Breast epithelium (tissue), 4 donors: ENCODE measurements around the gene SLC17A7. TPM values are rescaled to one million over a fixed set of nuclear protein-coding genes. Genes with fewer than 3 reads are reported as not detected.

Experiments used
- DNase-seq, 2 donors: peaks; one replicate each; pipeline ENCODE4 v3.0.0-alpha.2; 2019; ENCODE audit warnings: low spot score in 2 of 2
- H3K27ac ChIP-seq, 2 donors: fragments of 200-600 bp; sonication (generic) in 1 of 2; one replicate each; pipeline ENCODE4 v1.5.1; 2016 to 2019; ENCODE audit warnings: mild to moderate bottlenecking in 1 of 2
- H3K27me3 ChIP-seq, 2 donors: fragments of 200-600 bp; sonication (generic) in 1 of 2; one replicate each; pipeline versions ENCODE4 v1.5.1 to v1.6.0; 2017 to 2019; ENCODE audit warnings: control low read depth in 1 of 2, mild to moderate bottlenecking in 1 of 2
- H3K36me3 ChIP-seq: fragments of 200-600 bp; one replicate; pipeline ENCODE4 v1.5.1; 2019
- H3K4me1 ChIP-seq, 2 donors: fragments of 200-600 bp; sonication (generic); one replicate each; pipeline ENCODE4 v1.5.1; 2016 to 2019; ENCODE audit warnings: control low read depth in 1 of 2
- H3K4me3 ChIP-seq, 3 donors: fragments of 200-600 bp; sonication (generic); 1 replicate in 2 of 3; 2 replicates in 1 of 3; pipeline ENCODE4 v1.5.1; 2016 to 2019; ENCODE audit warnings: mild to moderate bottlenecking in 3 of 3, moderate library complexity in 2 of 3
- H3K9me3 ChIP-seq, 2 donors: fragments of 200-600 bp; sonication (generic) in 1 of 2; one replicate each; pipeline ENCODE4 v1.5.1; 2016 to 2019; ENCODE audit warnings: control low read depth in 1 of 2
- POLR2A ChIP-seq: fragments of 450-650 bp; IDR thresholded peaks from one replicate; pipeline ENCODE4 v1.6.1; 2016; ENCODE audit warnings: antibody characterized with exemption, mild to moderate bottlenecking, moderate library complexity
- POLR2AphosphoS5 ChIP-seq, 3 donors: sonication (generic); formaldehyde crosslinking; IDR thresholded peaks; one replicate each; pipeline ENCODE4 v1.6.1; 2017; ENCODE audit warnings: antibody characterized with exemption in 3 of 3
- intact Hi-C: fragments of 100-400 bp; cut with DNase I; formaldehyde crosslinking; loops from one replicate; pipeline ENCODE4 v1.15.1; 2023; ENCODE audit warnings: low total_unique reads
- total RNA-seq, 3 donors: library from RNA; depleted of rRNA; stranded (reverse); fragments of >200 nt; gene quantifications; one replicate each; pipeline ENCODE4 v1.1.0, GENCODE V29; 2016
- TF ChIP-seq, protein P1 (sequence below), 3 donors: fragments of 450-650 bp; IDR thresholded peaks; one replicate each; pipeline ENCODE4 v1.5.1; 2016 to 2017; ENCODE audit warnings: antibody characterized with exemption in 3 of 3, mild to moderate bottlenecking in 3 of 3, moderate library complexity in 3 of 3

The SLC17A7 gene
- total RNA-seq, 3 donors from 2014 or later: 0.44 to 4.3 (median 0.98) TPM

DNA sequence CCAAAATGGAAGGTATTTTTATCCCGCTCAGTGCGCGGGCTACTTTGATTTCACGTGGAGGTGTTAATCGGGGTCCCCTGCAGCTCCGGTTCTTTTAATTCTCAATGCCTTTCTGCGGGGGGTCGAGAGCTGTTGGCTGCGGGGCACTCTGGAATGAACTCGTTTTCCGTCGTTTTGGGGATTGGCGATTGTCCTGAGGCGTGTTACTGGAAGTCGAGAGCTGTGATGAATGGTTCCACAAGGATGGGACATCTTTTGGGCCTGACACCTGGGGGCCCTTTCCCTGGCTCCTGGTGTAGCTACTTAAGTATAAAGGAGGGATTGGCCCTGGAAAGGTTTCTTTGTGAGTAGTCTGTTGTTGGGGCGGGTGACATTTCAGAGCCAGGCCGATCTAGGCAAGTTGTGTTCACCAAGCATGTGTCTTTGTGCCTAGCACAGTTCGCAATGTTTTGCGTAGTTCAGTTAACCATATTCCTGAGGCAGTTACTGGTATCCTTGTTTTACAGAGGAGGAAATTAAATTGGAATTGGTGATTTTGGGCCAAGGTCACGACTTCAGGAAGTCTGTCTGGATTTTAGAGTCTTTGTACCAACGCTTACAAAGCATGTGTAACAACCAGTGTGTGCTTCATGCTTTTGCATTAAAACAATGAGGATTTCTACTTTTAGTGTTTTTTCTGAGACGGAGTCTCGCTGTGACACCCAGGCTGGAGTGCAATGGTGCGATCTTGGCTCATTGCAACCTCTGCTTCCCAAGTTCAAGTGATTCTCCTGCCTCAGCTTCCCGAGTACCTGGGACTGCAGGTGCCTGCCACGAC is 46.9 kb upstream of the SLC17A7 start:
- Histone ChIP-seq H3K27me3 (no peaks in the 10 kb centered on the region), H3K4me1 (peaks cover 0 to 12% of the 10 kb centered on the region in 2 donors), H3K9me3 (no peaks in the 10 kb centered on the region), H3K36me3 (peaks cover 14% of the 10 kb centered on the region), H3K4me3 (peak overlapping the region; percentile 79 to 99 (median 96)), H3K27ac (peak overlapping the region; percentile 90 to 94)
- TF ChIP-seq, protein P1, sequence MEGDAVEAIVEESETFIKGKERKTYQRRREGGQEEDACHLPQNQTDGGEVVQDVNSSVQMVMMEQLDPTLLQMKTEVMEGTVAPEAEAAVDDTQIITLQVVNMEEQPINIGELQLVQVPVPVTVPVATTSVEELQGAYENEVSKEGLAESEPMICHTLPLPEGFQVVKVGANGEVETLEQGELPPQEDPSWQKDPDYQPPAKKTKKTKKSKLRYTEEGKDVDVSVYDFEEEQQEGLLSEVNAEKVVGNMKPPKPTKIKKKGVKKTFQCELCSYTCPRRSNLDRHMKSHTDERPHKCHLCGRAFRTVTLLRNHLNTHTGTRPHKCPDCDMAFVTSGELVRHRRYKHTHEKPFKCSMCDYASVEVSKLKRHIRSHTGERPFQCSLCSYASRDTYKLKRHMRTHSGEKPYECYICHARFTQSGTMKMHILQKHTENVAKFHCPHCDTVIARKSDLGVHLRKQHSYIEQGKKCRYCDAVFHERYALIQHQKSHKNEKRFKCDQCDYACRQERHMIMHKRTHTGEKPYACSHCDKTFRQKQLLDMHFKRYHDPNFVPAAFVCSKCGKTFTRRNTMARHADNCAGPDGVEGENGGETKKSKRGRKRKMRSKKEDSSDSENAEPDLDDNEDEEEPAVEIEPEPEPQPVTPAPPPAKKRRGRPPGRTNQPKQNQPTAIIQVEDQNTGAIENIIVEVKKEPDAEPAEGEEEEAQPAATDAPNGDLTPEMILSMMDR (IDR thresholded peaks at IDR 0.05): no peak
- no peak for TF ChIP-seq POLR2A
- no peak for TF ChIP-seq POLR2AphosphoS5 (IDR thresholded peaks at IDR 0.05)
- intact Hi-C loops: no loop called here
- no peak for DNase-seq

- peaks cover 14% of the 10 kb centered on the region for H3K36me3 ChIP-seq
- H3K9me3 ChIP-seq: no peaks in the 10 kb centered on the region
- peak within 1 kb of the TSS; percentile 79 to 99 (median 96) for H3K4me3 ChIP-seq
- H3K27me3 ChIP-seq: no peaks in the 10 kb centered on the region
- H3K27ac ChIP-seq: peak within 1 kb of the TSS; percentile 90 to 94
- intact Hi-C loops: no loop called here
- H3K4me1 ChIP-seq: peaks cover 0 to 12% of the 10 kb centered on the region in 2 donors
- TF ChIP-seq, protein P1 (IDR thresholded peaks at IDR 0.05): no peak
- TF ChIP-seq POLR2AphosphoS5 (IDR thresholded peaks at IDR 0.05) (peak; percentile 100), POLR2A (peak; percentile 98)
- peak; percentile 100 for DNase-seq
Observed at GRCh38 chr19:49487277-49488045, 46.1 kb upstream of the SLC17A7 start, which contains the start of gene RPL13A. RPL13A (plus strand) TSS chr19:49487608; CDS start chr19:49487630, 22 bp downstream.

DNA sequence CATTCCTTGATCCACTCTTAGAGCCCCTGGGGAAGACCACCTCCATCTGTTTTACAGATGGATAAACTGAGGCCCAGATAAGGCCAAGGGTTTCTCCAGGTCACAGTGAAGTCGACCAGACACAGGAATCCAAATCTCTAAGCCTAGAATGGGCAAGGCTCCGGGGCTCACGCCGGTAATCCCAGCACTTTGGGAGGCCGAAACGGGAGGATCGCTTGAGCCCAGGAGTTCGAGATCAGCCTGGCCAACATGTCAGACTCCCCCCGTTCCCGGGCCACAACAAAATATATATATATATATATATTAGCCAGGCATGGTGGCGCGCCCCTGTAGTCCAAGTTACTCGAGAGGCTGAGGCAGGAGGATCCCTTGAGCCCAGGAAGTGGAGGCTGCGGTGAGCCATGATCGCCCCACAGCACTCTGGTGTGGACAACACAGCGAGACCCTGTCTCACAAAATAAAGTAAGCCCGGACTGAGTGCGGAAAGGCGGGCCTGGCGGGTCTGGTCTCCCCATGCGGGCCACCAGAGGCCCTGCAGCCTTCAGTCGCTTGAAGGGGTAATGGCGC is 45.5 kb upstream of the SLC17A7 start:
- H3K27me3 ChIP-seq: no peaks in the 10 kb centered on the region
- TF ChIP-seq POLR2A (no peak), POLR2AphosphoS5 (IDR thresholded peaks at IDR 0.05) (no peak)
- TF ChIP-seq, protein P1 (IDR thresholded peaks at IDR 0.05): peak in 2 of 3 donors; percentile 15 to 18
- H3K4me1 ChIP-seq: peaks cover 0 to 12% of the 10 kb centered on the region in 2 donors
- H3K9me3 ChIP-seq: no peaks in the 10 kb centered on the region
- no peak for DNase-seq
- peak overlapping the region in 2 of 3 donors; percentile 54 to 99 for H3K4me3 ChIP-seq
- intact Hi-C loops: no loop called here
- H3K36me3 ChIP-seq: peaks cover 14% of the 10 kb centered on the region
- peak overlapping the region; percentile 80 to 94 for H3K27ac ChIP-seq

DNA sequence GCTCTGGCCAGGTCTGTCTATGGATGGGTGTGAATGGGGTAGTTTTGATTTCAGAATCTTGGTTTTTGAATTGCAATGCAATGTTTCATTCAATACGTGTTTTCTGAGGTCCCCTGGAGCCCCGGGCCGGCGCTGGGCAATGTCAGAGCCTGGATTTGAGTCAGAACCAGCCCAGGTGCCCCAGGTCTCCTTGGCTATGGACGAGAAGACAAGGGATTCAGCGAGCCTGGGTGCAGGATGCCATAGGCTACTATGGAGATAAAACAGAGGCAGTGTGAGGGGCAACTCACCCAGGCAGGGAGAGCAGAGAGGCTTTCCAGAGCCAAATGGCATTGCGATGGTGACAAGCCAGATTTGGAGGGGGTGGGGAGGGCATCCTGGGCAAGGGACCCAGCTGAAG is 44.9 kb upstream of the SLC17A7 start:
- TF ChIP-seq POLR2A (no peak), POLR2AphosphoS5 (IDR thresholded peaks at IDR 0.05) (no peak)
- TF ChIP-seq, protein P1 (IDR thresholded peaks at IDR 0.05): no peak
- Histone ChIP-seq H3K4me3 (no peak overlapping the region), H3K27me3 (no peaks in the 10 kb centered on the region), H3K27ac (peak overlapping the region in 1 of 2 donors; percentile 80), H3K4me1 (peaks cover 0 to 12% of the 10 kb centered on the region in 2 donors), H3K36me3 (peaks cover 14% of the 10 kb centered on the region), H3K9me3 (no peaks in the 10 kb centered on the region)
- DNase-seq: no peak
- intact Hi-C loops: no loop called here
